Ishikawa (cell line): ENCODE measurements around the gene MCM8.

Source experiments
- CEBPB ChIP-seq: IDR thresholded peaks from 2 replicates; pipeline ENCODE4 v1.6.1; 2012
- CREB1 ChIP-seq: IDR thresholded peaks from 2 replicates; pipeline ENCODE4 v1.6.1; 2012; ENCODE audit warnings: low read depth
- EGR1 ChIP-seq: IDR thresholded peaks from 2 replicates; pipeline ENCODE4 v1.6.1; 2012
- EP300 ChIP-seq: IDR thresholded peaks from 2 replicates; pipeline ENCODE4 v1.6.1; 2012; ENCODE audit warnings: borderline replicate concordance
- FOXM1 ChIP-seq: IDR thresholded peaks from 2 replicates; pipeline ENCODE4 v1.6.1; 2012; ENCODE audit warnings: low read depth, borderline replicate concordance
- NFIC ChIP-seq: IDR thresholded peaks from 2 replicates; pipeline ENCODE4 v1.6.1; 2012
- RAD21 ChIP-seq: IDR thresholded peaks from 2 replicates; pipeline ENCODE4 v1.6.1; 2012; ENCODE audit warnings: low read depth
- REST ChIP-seq: IDR thresholded peaks from 2 replicates; pipeline ENCODE4 v1.6.1; 2012; ENCODE audit warnings: low read depth, mild to moderate bottlenecking
- TAF1 ChIP-seq: IDR thresholded peaks from 2 replicates; pipeline ENCODE4 v1.6.1; 2012; ENCODE audit warnings: low read depth, mild to moderate bottlenecking
- TCF12 ChIP-seq: IDR thresholded peaks from 2 replicates; pipeline ENCODE4 v1.6.1; 2012; ENCODE audit warnings: low read depth
- TEAD4 ChIP-seq: IDR thresholded peaks from 2 replicates; pipeline ENCODE4 v1.6.1; 2012
- USF1 ChIP-seq: IDR thresholded peaks from 2 replicates; pipeline ENCODE4 v1.6.1; 2012
- YY1 ChIP-seq: IDR thresholded peaks from 2 replicates; pipeline ENCODE4 v1.6.1; 2012; ENCODE audit warnings: low read depth
- ZBTB7A ChIP-seq: IDR thresholded peaks from 2 replicates; pipeline ENCODE4 v1.6.1; 2012; ENCODE audit warnings: low read depth
- TF ChIP-seq, protein P1 (sequence below): IDR thresholded peaks from 2 replicates; pipeline ENCODE4 v1.6.1; 2012

MCM8 gene

GRCh38 chr20:6036213-6036612 is 85.8 kb downstream of the MCM8 start:
- TF ChIP-seq FOXM1, result no peak
- TF ChIP-seq CREB1, result no peak
- TF ChIP-seq EP300, result no peak
- no peak for TF ChIP-seq CEBPB
- no peak for TF ChIP-seq TAF1
- TF ChIP-seq EGR1, result no peak
- TF ChIP-seq RAD21, result no peak
- TF ChIP-seq YY1, result no peak
- no peak for TF ChIP-seq REST
- TF ChIP-seq, protein P1, sequence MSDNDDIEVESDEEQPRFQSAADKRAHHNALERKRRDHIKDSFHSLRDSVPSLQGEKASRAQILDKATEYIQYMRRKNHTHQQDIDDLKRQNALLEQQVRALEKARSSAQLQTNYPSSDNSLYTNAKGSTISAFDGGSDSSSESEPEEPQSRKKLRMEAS, result no peak
- no peak for TF ChIP-seq TEAD4
- TF ChIP-seq USF1, result no peak
- TF ChIP-seq NFIC, result no peak
- no peak for TF ChIP-seq TCF12
- TF ChIP-seq ZBTB7A, result no peak

- no peak for TF ChIP-seq NFIC
- no peak for TF ChIP-seq USF1
- TF ChIP-seq EGR1, result no peak
- TF ChIP-seq YY1, result no peak
- no peak for TF ChIP-seq CREB1
- no peak for TF ChIP-seq CEBPB
- TF ChIP-seq RAD21, result no peak
These were observed 86.6 kb downstream of the MCM8 start for GRCh38 chr20:6037082-6037481.

- TF ChIP-seq USF1, result no peak
- TF ChIP-seq, protein P1, result no peak
- TF ChIP-seq EGR1, result no peak
- no peak for TF ChIP-seq EP300
- no peak for TF ChIP-seq RAD21
- no peak for TF ChIP-seq NFIC
- TF ChIP-seq YY1, result no peak
- TF ChIP-seq REST, result no peak
- no peak for TF ChIP-seq TCF12
- no peak for TF ChIP-seq TEAD4
- TF ChIP-seq CREB1, result no peak
- no peak for TF ChIP-seq TAF1
- no peak for TF ChIP-seq FOXM1
These were observed 87.8 kb downstream of the MCM8 start for GRCh38 chr20:6038256-6038655.

GRCh38 chr20:6039766-6040165 is 89.3 kb downstream of the MCM8 start:
- TF ChIP-seq TCF12 (no peak), ZBTB7A (no peak), YY1 (no peak), RAD21 (no peak), CREB1 (no peak), EGR1 (no peak), CEBPB (no peak), EP300 (no peak), TEAD4 (no peak)

- TF ChIP-seq TAF1 (no peak), REST (no peak)
These were observed 90.1 kb downstream of the MCM8 start for GRCh38 chr20:6040540-6040939.
